ENCODE measurements around the gene MSMB. TPM values are rescaled to one million over a fixed set of nuclear protein-coding genes. Genes with fewer than 3 reads are reported as not detected.

Gene MSMB
- total and polyA plus RNA-seq, 2 of the 4 experiments (the other 2 are of a cell fraction) = not detected

DNA sequence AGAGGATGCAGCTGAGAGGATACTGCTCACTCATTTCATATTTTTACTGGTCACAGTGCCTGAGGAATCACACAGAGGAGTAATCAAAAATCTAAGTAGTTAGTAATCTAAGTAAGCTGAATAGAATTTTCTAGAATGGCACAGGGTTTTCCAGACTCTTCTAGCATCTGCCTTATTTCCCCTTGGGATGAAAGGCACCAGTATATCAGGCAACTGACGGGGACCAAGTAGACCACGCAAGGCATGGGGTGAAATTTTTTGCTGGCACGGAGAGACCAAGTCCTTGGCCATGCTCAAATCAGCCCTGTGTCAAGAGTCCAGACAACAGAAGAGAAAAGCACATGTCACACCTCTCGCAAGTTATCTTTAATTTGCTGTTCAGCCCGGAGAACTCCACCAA, 29.9 kb downstream of the MSMB start:
- H3K56ac ChIP-seq (ENCODE audit: extremely low read depth, insufficient read depth, low read length) = no peak overlapping the region
- H3K9me3 ChIP-seq (ENCODE audit: control insufficient read depth, insufficient read depth, low read length) = no peaks in the 10 kb centered on the region
- in situ Hi-C loops (cut with MboI; ENCODE audit: low sequenced_read_pairs) (loop anchor here (25.0 kb wide), 1 partner anchor 1029 kb away; the partner anchor contains the start of gene DEPP1), intact Hi-C loops (cut with micrococcal nuclease) (no loop called here), dilution Hi-C loops (cut with HindIII; ENCODE audit: low sequenced_read_pairs, unreplicated experiment) (no loop called here)
- H3K79me1 ChIP-seq (ENCODE audit: low read depth in 1 of 2, low read length in 2 of 2) = peaks cover 26 to 59% of the 10 kb centered on the region in 2 experiments
- no peak overlapping the region for H2AK9ac ChIP-seq (replicated peaks; ENCODE audit: low read depth, low read length, poor library complexity)
- no peak overlapping the region for H3K4me2 ChIP-seq (ENCODE audit: low read depth, low read length)
- TF ChIP-seq RFX5 (IDR thresholded peaks at IDR 0.05; ENCODE audit: low read depth, low read length) (no peak), POLR2A (IDR thresholded peaks at IDR 0.05; ENCODE audit: low read depth, low read length) (no peak), FOS (IDR thresholded peaks at IDR 0.05; ENCODE audit: low read depth, low read length) (no peak), CHD1 (IDR thresholded peaks at IDR 0.05; ENCODE audit: low read depth, low read length) (no peak)
- TF ChIP-seq, protein P1, sequence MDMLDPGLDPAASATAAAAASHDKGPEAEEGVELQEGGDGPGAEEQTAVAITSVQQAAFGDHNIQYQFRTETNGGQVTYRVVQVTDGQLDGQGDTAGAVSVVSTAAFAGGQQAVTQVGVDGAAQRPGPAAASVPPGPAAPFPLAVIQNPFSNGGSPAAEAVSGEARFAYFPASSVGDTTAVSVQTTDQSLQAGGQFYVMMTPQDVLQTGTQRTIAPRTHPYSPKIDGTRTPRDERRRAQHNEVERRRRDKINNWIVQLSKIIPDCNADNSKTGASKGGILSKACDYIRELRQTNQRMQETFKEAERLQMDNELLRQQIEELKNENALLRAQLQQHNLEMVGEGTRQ (IDR thresholded peaks at IDR 0.05; ENCODE audit: low read depth, low read length) = no peak
- TF ChIP-seq, protein P2, sequence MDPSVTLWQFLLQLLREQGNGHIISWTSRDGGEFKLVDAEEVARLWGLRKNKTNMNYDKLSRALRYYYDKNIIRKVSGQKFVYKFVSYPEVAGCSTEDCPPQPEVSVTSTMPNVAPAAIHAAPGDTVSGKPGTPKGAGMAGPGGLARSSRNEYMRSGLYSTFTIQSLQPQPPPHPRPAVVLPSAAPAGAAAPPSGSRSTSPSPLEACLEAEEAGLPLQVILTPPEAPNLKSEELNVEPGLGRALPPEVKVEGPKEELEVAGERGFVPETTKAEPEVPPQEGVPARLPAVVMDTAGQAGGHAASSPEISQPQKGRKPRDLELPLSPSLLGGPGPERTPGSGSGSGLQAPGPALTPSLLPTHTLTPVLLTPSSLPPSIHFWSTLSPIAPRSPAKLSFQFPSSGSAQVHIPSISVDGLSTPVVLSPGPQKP (IDR thresholded peaks at IDR 0.05; ENCODE audit: borderline replicate concordance, low read depth, low read length) = no peak
- no peak overlapping the region for H2BK20ac ChIP-seq (ENCODE audit: low read depth, low read length)
- H3K9ac ChIP-seq (ENCODE audit: low read depth, low read length) = no peak overlapping the region
- H4K5ac ChIP-seq (ENCODE audit: low read depth, low read length) = no peak overlapping the region
- no peak overlapping the region for H3K23ac ChIP-seq (ENCODE audit: low read depth, low read length)
- H3K27ac ChIP-seq (ENCODE audit: insufficient read depth, low read length) = no peak overlapping the region
- peaks cover 18% of the 10 kb centered on the region for H3K4me1 ChIP-seq (ENCODE audit: control insufficient read depth, insufficient read depth, low read length)
- DNase-seq = no peak
- H2BK120ac ChIP-seq (ENCODE audit: low read depth, low read length) = no peak overlapping the region
- H3K18ac ChIP-seq (ENCODE audit: low read depth, low read length) = no peak overlapping the region
- H2AFZ ChIP-seq (replicated peaks; ENCODE audit: low read length, poor library complexity) = no peak overlapping the region
- no peak overlapping the region for H3K4ac ChIP-seq (ENCODE audit: low read depth, low read length)
- H2BK5ac ChIP-seq (ENCODE audit: low read depth, low read length, poor library complexity, severe bottlenecking) = no peak overlapping the region
- no TSS peak for BruUV-seq (replicated peaks)
- CTCF ChIA-PET = interaction anchor here (1.2 kb wide), 1 partner anchor 13 kb away, joined by 7 read pairs; no protein-coding TSS in a partner anchor
- no peak overlapping the region for H3K14ac ChIP-seq (replicated peaks; ENCODE audit: low read depth, low read length)
- no CpG with 5 or more reads among the region's 5 CpGs for WGBS, 2 experiments (ENCODE audit: extremely low coverage in 2 of 2, insufficient read length in 1 of 2)
- H3K9me1 ChIP-seq (ENCODE audit: insufficient read depth, low read length) = peaks cover 20% of the 10 kb centered on the region
- no peak overlapping the region for H4K91ac ChIP-seq (ENCODE audit: insufficient read depth, low read depth, low read length)
- H2AK5ac ChIP-seq (ENCODE audit: low read depth, low read length) = no peak overlapping the region
- no peak for ATAC-seq (ENCODE audit: low read depth)
- peaks cover 28% of the 10 kb centered on the region for H3K36me3 ChIP-seq (ENCODE audit: control insufficient read depth, insufficient read depth, low read length)
- H4K8ac ChIP-seq (ENCODE audit: low read depth in 2 of 2, low read length in 2 of 2) = no peak overlapping the region
- POLR2A ChIA-PET (ENCODE audit: unreplicated experiment) = no interaction called here
- no peak overlapping the region for H2BK15ac ChIP-seq (ENCODE audit: low read depth, low read length)
- H3K27me3 ChIP-seq (ENCODE audit: control insufficient read depth, insufficient read depth, low read length) = no peaks in the 10 kb centered on the region
- peaks cover 52% of the 10 kb centered on the region for H4K20me1 ChIP-seq (ENCODE audit: insufficient read depth, low read length)
- no peak overlapping the region for H3K4me3 ChIP-seq (ENCODE audit: insufficient read depth, low read depth, low read length)
